Left ventricle myocardium inferior (tissue), 1 donor: ENCODE results near the gene CAMK2G. TPM values are rescaled to one million over a fixed set of nuclear protein-coding genes. Genes with fewer than 3 reads are reported as not detected.

Experiments
- DNase-seq: peaks from one replicate; pipeline ENCODE4 v3.0.0-alpha.2; 2020
- H3K27ac ChIP-seq: fragments of 200-600 bp; replicated peaks from 2 replicates; pipeline ENCODE4 v1.8.0; 2021
- H3K27me3 ChIP-seq: fragments of 200-600 bp; 2 replicates; pipeline ENCODE4 v1.8.0; 2021; ENCODE audit warnings: low read depth
- H3K36me3 ChIP-seq: fragments of 200-600 bp; 2 replicates; pipeline ENCODE4 v1.8.0; 2021
- H3K4me1 ChIP-seq: fragments of 200-600 bp; 2 replicates; pipeline ENCODE4 v1.8.0; 2021
- H3K4me3 ChIP-seq: fragments of 200-600 bp; 2 replicates; pipeline ENCODE4 v1.8.0; 2021; ENCODE audit warnings: mild to moderate bottlenecking, moderate library complexity
- H3K9me3 ChIP-seq: fragments of 200-600 bp; replicated peaks from 2 replicates; pipeline ENCODE4 v1.8.0; 2021
- CTCF ChIP-seq: fragments of 200-600 bp; IDR thresholded peaks from 2 replicates; pipeline ENCODE4 v1.8.0; 2021; ENCODE audit warnings: antibody characterized with exemption, mild to moderate bottlenecking, borderline replicate concordance
- intact Hi-C: fragments of 100-400 bp; cut with micrococcal nuclease; formaldehyde crosslinking; loops from one replicate; pipeline ENCODE4 v1.11.0; 2022
- total RNA-seq: library from RNA; stranded (reverse); fragmentation: NEBNext Ultra II Directional; extraction: Animal tissue kit (Norgen Biotek cat#: 25700); gene quantifications from one replicate; pipeline ENCODE4 v1.2.1, GENCODE V29; 2021
- donor health status: DM: no; HTN: yes; CAD: no; lungs with severe emphysema.

The CAMK2G gene
- total RNA-seq, 1 donor from 2014 or later: 12.5 TPM

DNA sequence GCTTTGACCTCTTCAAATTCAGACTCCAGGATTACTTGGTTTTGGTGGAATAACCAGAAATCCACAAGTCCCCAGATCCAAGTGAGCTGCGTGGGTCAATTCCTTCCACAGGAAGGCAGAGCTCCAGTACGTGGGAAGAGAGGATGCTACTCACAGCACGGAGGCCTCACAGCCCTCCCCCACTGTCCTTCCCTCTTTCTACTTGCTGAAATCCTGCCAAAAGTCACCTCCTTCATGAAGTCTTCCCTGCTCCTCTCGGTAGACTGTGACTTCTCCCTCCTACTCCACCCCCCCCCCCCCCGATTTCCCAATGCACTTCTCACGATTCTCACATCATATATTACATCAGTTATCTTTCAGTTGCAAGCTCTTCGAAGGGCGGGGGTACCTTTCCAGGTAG is 12.3 kb downstream of the CAMK2G start:
- H3K4me1 ChIP-seq: peaks cover 23% of the 10 kb centered on the region
- peaks cover 27% of the 10 kb centered on the region for H3K27me3 ChIP-seq
- no peak for TF ChIP-seq CTCF
- no peak overlapping the region for H3K4me3 ChIP-seq
- H3K27ac ChIP-seq: no peak overlapping the region
- DNase-seq: no peak
- peaks cover 35% of the 10 kb centered on the region for H3K36me3 ChIP-seq
- intact Hi-C loops: no loop called here
- H3K9me3 ChIP-seq: no peaks in the 10 kb centered on the region

- TF ChIP-seq CTCF: no peak
- Histone ChIP-seq H3K9me3 (no peaks in the 10 kb centered on the region), H3K27ac (no peak overlapping the region), H3K36me3 (peaks cover 44% of the 10 kb centered on the region), H3K27me3 (peaks cover 17% of the 10 kb centered on the region), H3K4me1 (peaks cover 2% of the 10 kb centered on the region), H3K4me3 (no peak overlapping the region)
- intact Hi-C loops: no loop called here
- DNase-seq: no peak
Observed at GRCh38 chr10:73859784-73860491, 14.4 kb downstream of the CAMK2G start.

GRCh38 chr10:73859428-73859783 is 14.9 kb downstream of the CAMK2G start:
- TF ChIP-seq CTCF: no peak
- DNase-seq: no peak
- Histone ChIP-seq H3K27ac (no peak overlapping the region), H3K27me3 (peaks cover 20% of the 10 kb centered on the region), H3K9me3 (no peaks in the 10 kb centered on the region), H3K4me3 (no peak overlapping the region), H3K4me1 (no peaks in the 10 kb centered on the region), H3K36me3 (peaks cover 44% of the 10 kb centered on the region)
- intact Hi-C loops: no loop called here

DNA sequence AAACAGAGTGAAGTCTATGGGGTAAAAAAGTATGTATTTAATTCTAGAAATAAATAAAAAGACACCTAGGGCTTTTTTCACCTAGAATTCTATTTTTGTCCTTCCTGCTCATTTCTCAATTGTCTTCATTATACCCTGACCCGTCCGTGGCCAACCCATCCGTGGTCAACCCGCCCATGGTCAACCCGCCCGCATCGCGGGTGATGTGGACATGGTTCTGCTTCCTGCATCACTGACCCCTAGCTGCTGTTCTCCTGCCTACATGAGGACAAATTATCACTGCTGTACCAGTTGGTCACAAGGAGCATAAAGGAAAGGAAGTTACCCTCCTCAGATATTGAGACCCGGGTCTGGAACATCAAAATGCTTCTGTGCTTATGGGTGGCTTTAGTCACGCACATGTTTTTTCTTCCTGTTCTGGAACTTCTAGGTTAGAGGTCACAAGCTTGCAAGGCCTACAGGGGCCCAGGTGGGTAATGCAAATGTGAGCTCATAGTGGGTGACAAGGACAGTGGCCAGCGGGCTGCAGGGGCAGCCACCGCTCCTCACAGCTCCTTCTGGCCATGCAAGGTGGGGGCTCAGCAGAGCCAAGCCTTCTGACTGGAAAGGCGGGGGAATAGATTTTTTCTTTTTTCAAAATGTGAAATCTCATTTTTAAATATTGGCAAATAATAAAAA is 15.5 kb downstream of the CAMK2G start:
- DNase-seq: no peak
- H3K4me3 ChIP-seq: no peak overlapping the region
- intact Hi-C loops: no loop called here
- H3K36me3 ChIP-seq: peaks cover 48% of the 10 kb centered on the region
- peaks cover 20% of the 10 kb centered on the region for H3K27me3 ChIP-seq
- no peak for TF ChIP-seq CTCF
- H3K9me3 ChIP-seq: no peaks in the 10 kb centered on the region
- no peaks in the 10 kb centered on the region for H3K4me1 ChIP-seq
- H3K27ac ChIP-seq: no peak overlapping the region

DNA sequence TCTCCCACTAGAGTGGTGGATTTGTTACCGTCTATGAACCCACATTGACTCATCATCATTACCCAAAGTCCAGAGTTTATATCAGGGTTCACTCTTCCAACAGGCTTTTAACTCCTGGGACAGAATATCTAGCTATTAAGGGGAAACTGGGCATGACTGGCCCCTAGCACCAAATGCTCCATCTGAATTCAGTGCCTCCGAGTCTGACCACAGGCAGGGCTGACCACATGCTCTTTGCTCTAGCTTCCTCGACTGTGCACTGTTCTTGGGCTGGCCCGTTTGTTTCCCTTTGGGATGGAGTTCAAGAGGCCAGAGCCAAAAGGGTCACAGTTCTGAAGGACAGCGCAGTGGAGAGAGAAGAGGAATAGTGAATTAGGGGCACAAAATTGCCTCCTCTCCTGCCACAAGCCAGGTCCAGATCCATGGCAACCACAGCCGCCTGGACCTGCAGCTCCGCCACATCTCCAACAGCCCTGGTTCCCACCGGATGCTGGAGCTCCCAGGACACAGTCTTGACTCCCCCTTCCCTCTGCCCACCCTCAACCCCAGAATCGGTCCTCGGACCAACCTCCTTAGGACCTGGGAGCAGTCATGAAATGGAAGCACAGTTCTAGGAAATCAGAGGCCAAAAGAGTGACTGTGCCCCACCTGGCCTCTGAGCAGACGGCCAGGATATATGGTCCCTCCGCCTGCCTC is 16.2 kb downstream of the CAMK2G start:
- no peak for DNase-seq
- H3K27ac ChIP-seq: no peak overlapping the region
- intact Hi-C loops: no loop called here
- no peaks in the 10 kb centered on the region for H3K4me1 ChIP-seq
- H3K4me3 ChIP-seq: no peak overlapping the region
- H3K9me3 ChIP-seq: no peaks in the 10 kb centered on the region
- no peak for TF ChIP-seq CTCF
- peaks cover 46% of the 10 kb centered on the region for H3K36me3 ChIP-seq
- peaks cover 20% of the 10 kb centered on the region for H3K27me3 ChIP-seq
